B cell (primary cell): ENCODE data around the gene PAPOLB. TPM values are rescaled to one million over a fixed set of nuclear protein-coding genes. Genes with fewer than 3 reads are reported as not detected.

Experiments used
- ATAC-seq: fragments of 200-7000 bp; cut with Tn5 transposase; one replicate; pipeline ENCODE4 v1.10.0; 2021; ENCODE audit warnings: low read depth, mild to moderate bottlenecking, moderate number of reproducible peaks, moderate library complexity
- CTCF ChIA-PET: fragments of 350-600 bp; sonication (Branson Sonifier 250); formaldehyde crosslinking; loops from one replicate; lab custom pipeline; 2021; ENCODE audit warnings: antibody characterized with exemption, inconsistent platforms; lab: Charles Lee
- POLR2A ChIA-PET: fragments of 350-600 bp; sonication (Branson Sonifier 250); formaldehyde crosslinking; loops from one replicate; lab custom pipeline; 2021; ENCODE audit warnings: antibody characterized with exemption; lab: Charles Lee
- DNase-seq: peaks from one replicate; pipeline ENCODE4 v3.0.0; 2013
- H2AFZ ChIP-seq: 2 replicates; pipeline ENCODE4 v1.6.1; 2012; ENCODE audit warnings: mild to moderate bottlenecking, low read depth, low read length; ENCODE audit not compliant: insufficient read depth, poor library complexity, severe bottlenecking
- H3K27ac ChIP-seq, 2 donors: 1 replicate in 1 of 2; 2 replicates in 1 of 2; pipeline ENCODE4 v1.5.1; 2012 to 2013; ENCODE audit warnings: low read length in 2 of 2, mild to moderate bottlenecking in 2 of 2, moderate library complexity in 1 of 2
- H3K27me3 ChIP-seq, 4 experiments: fragments of 200-600 bp in 1 of 4; sonication (generic) in 1 of 4; replicated peaks in 1 of 4; 1 replicate in 2 of 4; 2 replicates in 2 of 4; pipeline versions ENCODE4 v1.6.1 to v1.7.0; 2013 to 2016; ENCODE audit warnings: low read length in 3 of 4, mild to moderate bottlenecking in 2 of 4, mixed read lengths in 1 of 4, moderate library complexity in 1 of 4; ENCODE audit not compliant: insufficient read depth in 4 of 4, control insufficient read depth in 3 of 4; ENCODE audit errors: control extremely low read depth in 1 of 4
- H3K36me3 ChIP-seq, 2 experiments: replicated peaks in 1 of 2; 1 replicate in 1 of 2; 2 replicates in 1 of 2; pipeline versions ENCODE4 v1.6.1 to v1.7.1; 2013; ENCODE audit warnings: low read length in 1 of 2; ENCODE audit not compliant: insufficient read depth in 2 of 2, control insufficient read depth in 1 of 2; ENCODE audit errors: control extremely low read depth in 1 of 2, extremely low read depth in 1 of 2
- H3K4me1 ChIP-seq, 2 donors: fragments of 200-600 bp in 1 of 2; sonication (generic) in 1 of 2; 1 replicate in 1 of 2; 2 replicates in 1 of 2; pipeline versions ENCODE4 v1.5.1 to v1.6.1; 2013 to 2017; ENCODE audit warnings: low read length in 2 of 2; ENCODE audit not compliant: control insufficient read depth in 2 of 2, insufficient read depth in 2 of 2
- H3K4me2 ChIP-seq: replicated peaks from 2 replicates; pipeline ENCODE3; 2012; ENCODE audit warnings: mild to moderate bottlenecking, low read depth, low read length; ENCODE audit not compliant: poor library complexity, severe bottlenecking
- H3K4me3 ChIP-seq, 5 experiments: fragments of 200-600 bp in 1 of 5; sonication (generic) in 1 of 5; 1 replicate in 3 of 5; 2 replicates in 2 of 5; pipeline versions ENCODE4 v1.5.1 to v1.7.0; 2011 to 2016; ENCODE audit warnings: low read length in 4 of 5, mild to moderate bottlenecking in 4 of 5, low read depth in 2 of 5, control low read depth in 1 of 5, moderate library complexity in 1 of 5; ENCODE audit not compliant: insufficient read depth in 1 of 5; ENCODE audit errors: control extremely low read depth in 1 of 5, extremely low read depth in 1 of 5
- H3K79me2 ChIP-seq: fragments of 200-600 bp; sonication (generic); one replicate; pipeline ENCODE4 v1.6.0; 2016; ENCODE audit warnings: low read length; ENCODE audit not compliant: control insufficient read depth, insufficient read depth
- H3K9ac ChIP-seq: fragments of 200-600 bp; sonication (generic); 2 replicates; pipeline ENCODE4 v1.6.1; 2017; ENCODE audit warnings: mild to moderate bottlenecking, low read length, moderate library complexity
- H3K9me3 ChIP-seq, 3 donors: one replicate each; pipeline versions ENCODE4 v1.6.1 to v1.7.1; 2013; ENCODE audit warnings: low read length in 2 of 3; ENCODE audit not compliant: control insufficient read depth in 2 of 3, insufficient read depth in 1 of 3; ENCODE audit errors: control extremely low read depth in 1 of 3
- H4K20me1 ChIP-seq: 2 replicates; pipeline ENCODE4 v1.6.0; 2012; ENCODE audit warnings: mild to moderate bottlenecking, low read length; ENCODE audit not compliant: insufficient read depth, control insufficient read depth, poor library complexity, severe bottlenecking
- H3K27ac Mint-ChIP-seq: one replicate; pipeline ENCODE4 v1.8.0; 2021; ENCODE audit warnings: mixed read lengths
- H3K27me3 Mint-ChIP-seq: one replicate; pipeline ENCODE4 v1.8.0; 2021; ENCODE audit warnings: mixed read lengths
- H3K4me1 Mint-ChIP-seq: one replicate; pipeline ENCODE4 v1.8.0; 2021; ENCODE audit warnings: mixed read lengths
- H3K4me3 Mint-ChIP-seq: one replicate; pipeline ENCODE4 v1.8.0; 2021; ENCODE audit warnings: mixed read lengths
- H3K9me3 Mint-ChIP-seq: one replicate; pipeline ENCODE4 v1.8.0; 2022; ENCODE audit warnings: mixed read lengths; ENCODE audit not compliant: insufficient read depth
- EZH2 ChIP-seq: IDR thresholded peaks from 2 replicates; pipeline ENCODE4 v1.6.1; 2012; ENCODE audit warnings: borderline replicate concordance, low read depth, mild to moderate bottlenecking, moderate library complexity, low read length; ENCODE audit not compliant: insufficient read depth, poor library complexity, severe bottlenecking
- WGBS: methylation state at CpG from one replicate; pipeline ENCODE4 v1.1.5; 2013; ENCODE audit warnings: missing lambda C conversion rate; ENCODE audit not compliant: insufficient coverage; 5-methylcytosine and 5-hydroxymethylcytosine counted together
- intact Hi-C: fragments of 100-400 bp; cut with micrococcal nuclease; formaldehyde crosslinking; loops from one replicate; pipeline ENCODE4 v1.10.0; 2022
- polyA plus RNA-seq: library from polyadenylated mRNA; depleted of rRNA; stranded (reverse); fragments of >200 nt; gene quantifications from 2 replicates; pipeline ENCODE4 v1.2.3, GENCODE V29; 2012
- total RNA-seq, 2 donors: library from RNA; stranded (reverse); fragments of 120-200 nt in 1 of 2; gene quantifications; 1 replicate in 1 of 2; 2 replicates in 1 of 2; pipeline versions ENCODE4 v1.2.3 to v1.2.4, GENCODE V29; 2013 to 2022
- TF ChIP-seq, protein P1 (sequence below): fragments of 200-600 bp; IDR thresholded peaks from one replicate; pipeline ENCODE4 v1.8.0; 2022; ENCODE audit warnings: antibody characterized with exemption, mild to moderate bottlenecking

PAPOLB gene
- total and polyA plus RNA-seq, 2 donors (not counting 1 experiment from before 2014, with no cell fraction given): not detected

- Histone ChIP-seq H3K27me3 (peaks cover 0 to 21% (median 3%) of the 10 kb centered on the region in 4 experiments), H3K4me1 (peaks cover 0 to 11% of the 10 kb centered on the region in 2 donors), H4K20me1 (no peaks in the 10 kb centered on the region), H3K9ac (no peak overlapping the region), H3K27ac (no peak overlapping the region), H3K4me3 (no peak overlapping the region), H3K79me2 (no peaks in the 10 kb centered on the region), H3K36me3 (no peaks in the 10 kb centered on the region), H2AFZ (no peak overlapping the region), H3K4me2 (no peak overlapping the region), H3K9me3 (peaks cover 0 to 1% (median 0%) of the 10 kb centered on the region in 3 donors)
- ChIA-PET CTCF (no interaction called here), POLR2A (no interaction called here)
- ATAC-seq (no peak), DNase-seq (no peak)
- Mint-ChIP-seq H3K4me3 (no peak overlapping the region), H3K27me3 (peaks cover 18% of the 10 kb centered on the region), H3K4me1 (peaks cover 8% of the 10 kb centered on the region), H3K27ac (no peak overlapping the region), H3K9me3 (no peaks in the 10 kb centered on the region)
- intact Hi-C loops: no loop called here
- WGBS: 94% methylated on average over 42 of the region's 45 CpGs
- TF ChIP-seq EZH2: no peak
- TF ChIP-seq, protein P1, sequence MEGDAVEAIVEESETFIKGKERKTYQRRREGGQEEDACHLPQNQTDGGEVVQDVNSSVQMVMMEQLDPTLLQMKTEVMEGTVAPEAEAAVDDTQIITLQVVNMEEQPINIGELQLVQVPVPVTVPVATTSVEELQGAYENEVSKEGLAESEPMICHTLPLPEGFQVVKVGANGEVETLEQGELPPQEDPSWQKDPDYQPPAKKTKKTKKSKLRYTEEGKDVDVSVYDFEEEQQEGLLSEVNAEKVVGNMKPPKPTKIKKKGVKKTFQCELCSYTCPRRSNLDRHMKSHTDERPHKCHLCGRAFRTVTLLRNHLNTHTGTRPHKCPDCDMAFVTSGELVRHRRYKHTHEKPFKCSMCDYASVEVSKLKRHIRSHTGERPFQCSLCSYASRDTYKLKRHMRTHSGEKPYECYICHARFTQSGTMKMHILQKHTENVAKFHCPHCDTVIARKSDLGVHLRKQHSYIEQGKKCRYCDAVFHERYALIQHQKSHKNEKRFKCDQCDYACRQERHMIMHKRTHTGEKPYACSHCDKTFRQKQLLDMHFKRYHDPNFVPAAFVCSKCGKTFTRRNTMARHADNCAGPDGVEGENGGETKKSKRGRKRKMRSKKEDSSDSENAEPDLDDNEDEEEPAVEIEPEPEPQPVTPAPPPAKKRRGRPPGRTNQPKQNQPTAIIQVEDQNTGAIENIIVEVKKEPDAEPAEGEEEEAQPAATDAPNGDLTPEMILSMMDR: no peak
Observed at GRCh38 chr7:4878336-4879335, 16.8 kb upstream of the PAPOLB start.

GRCh38 chr7:4876586-4876985 is 14.8 kb upstream of the PAPOLB start:
- intact Hi-C loops: no loop called here
- H4K20me1 ChIP-seq: no peaks in the 10 kb centered on the region
- no peak overlapping the region for H3K27ac ChIP-seq
- CTCF ChIA-PET: no interaction called here
- no peak overlapping the region for H3K4me2 ChIP-seq
- H3K4me3 ChIP-seq: no peak overlapping the region
- H3K9me3 Mint-ChIP-seq: no peaks in the 10 kb centered on the region
- POLR2A ChIA-PET: no interaction called here
- no peak for ATAC-seq
- H3K27me3 ChIP-seq: peaks cover 0 to 19% (median 0%) of the 10 kb centered on the region in 4 experiments
- H3K79me2 ChIP-seq: no peaks in the 10 kb centered on the region
- TF ChIP-seq, protein P1: no peak
- TF ChIP-seq EZH2: no peak
- H3K4me1 Mint-ChIP-seq: no peaks in the 10 kb centered on the region
- no peak overlapping the region for H2AFZ ChIP-seq
- H3K36me3 ChIP-seq: no peaks in the 10 kb centered on the region
- no peak for DNase-seq
- H3K9me3 ChIP-seq: no peaks in the 10 kb centered on the region
- H3K27me3 Mint-ChIP-seq: peaks cover 12% of the 10 kb centered on the region
- no peak overlapping the region for H3K9ac ChIP-seq
- no peak overlapping the region for H3K27ac Mint-ChIP-seq
- no peak overlapping the region for H3K4me3 Mint-ChIP-seq
- no peaks in the 10 kb centered on the region for H3K4me1 ChIP-seq
- 99% methylated on average over 17 of the region's 18 CpGs for WGBS
